HepG2 (cell line): ENCODE results near the gene BRK1. TPM values are rescaled to one million over a fixed set of nuclear protein-coding genes. Genes with fewer than 3 reads are reported as not detected.

Experiments
- KDM3A ChIP-seq: IDR thresholded peaks from 2 replicates; pipeline ENCODE4 v1.6.1; 2018; ENCODE audit warnings: low read depth, missing compliant biosample characterization
- SNAPC5 ChIP-seq: sonication (generic); formaldehyde crosslinking; IDR thresholded peaks from 2 replicates; pipeline ENCODE4 v1.8.1; 2023; ENCODE audit warnings: mild to moderate bottlenecking, missing genetic modification reagents, borderline replicate concordance
- TBX2 ChIP-seq: sonication (generic); formaldehyde crosslinking; IDR thresholded peaks from 2 replicates; pipeline ENCODE4 v1.5.0; 2020; ENCODE audit warnings: missing genetic modification reagents, mild to moderate bottlenecking, borderline replicate concordance
- ZMYM4 ChIP-seq: sonication (generic); formaldehyde crosslinking; IDR thresholded peaks from 2 replicates; pipeline ENCODE4 v1.8.1; 2023; ENCODE audit warnings: mild to moderate bottlenecking, missing genetic modification reagents
- ZNF256 ChIP-seq: sonication (generic); formaldehyde crosslinking; conservative IDR thresholded peaks from 2 replicates; pipeline ENCODE4 v1.4.0; 2020; ENCODE audit warnings: missing genetic modification reagents
- ZNF329 ChIP-seq: sonication (generic); formaldehyde crosslinking; IDR thresholded peaks from 2 replicates; pipeline ENCODE4 v1.9.0; 2021; ENCODE audit warnings: low read depth, mild to moderate bottlenecking, missing genetic modification reagents
- ZNF343 ChIP-seq: sonication (generic); formaldehyde crosslinking; IDR thresholded peaks from 2 replicates; pipeline ENCODE4 v1.4.0; 2020; ENCODE audit warnings: mild to moderate bottlenecking, missing genetic modification reagents
- ZNF431 ChIP-seq: sonication (generic); formaldehyde crosslinking; IDR thresholded peaks from 2 replicates; pipeline ENCODE4 v1.9.0; 2022; ENCODE audit warnings: missing genetic modification reagents, low read depth, mild to moderate bottlenecking, borderline replicate concordance
- ZNF556 ChIP-seq: sonication (generic); formaldehyde crosslinking; IDR thresholded peaks from 2 replicates; pipeline ENCODE4 v1.4.0; 2020; ENCODE audit warnings: mild to moderate bottlenecking, missing genetic modification reagents, borderline replicate concordance
- ZNF639 ChIP-seq: conservative IDR thresholded peaks from 2 replicates; pipeline ENCODE4 v1.6.1; 2018; ENCODE audit warnings: missing genetic modification reagents
- ZNF768 ChIP-seq: sonication (generic); formaldehyde crosslinking; IDR thresholded peaks from 2 replicates; pipeline ENCODE4 v1.4.0; 2020; ENCODE audit warnings: missing genetic modification reagents
- ZNF784 ChIP-seq: sonication (generic); formaldehyde crosslinking; IDR thresholded peaks from 2 replicates; pipeline ENCODE4 v1.5.1; 2020; ENCODE audit warnings: missing genetic modification reagents, mild to moderate bottlenecking, borderline replicate concordance
- ZSCAN31 ChIP-seq: sonication (generic); formaldehyde crosslinking; IDR thresholded peaks from 2 replicates; pipeline ENCODE4 v1.5.0; 2020; ENCODE audit warnings: low read depth, mild to moderate bottlenecking, missing genetic modification reagents
- ZSCAN5A ChIP-seq: sonication (generic); formaldehyde crosslinking; IDR thresholded peaks from 2 replicates; pipeline ENCODE4 v1.8.0; 2022; ENCODE audit warnings: mild to moderate bottlenecking, missing genetic modification reagents, borderline replicate concordance
- ZSCAN9 ChIP-seq: IDR thresholded peaks from 2 replicates; pipeline ENCODE4 v1.6.1; 2016; ENCODE audit warnings: borderline replicate concordance
- polyA plus RNA-seq, 8 experiments: library from polyadenylated mRNA; depleted of rRNA in 3 of 8; stranded (reverse) in 7 of 8; unstranded in 1 of 8; fragments of >200 nt; fragmentation: Illumina TruSeq in 4 of 8; extraction: Trizol in 4 of 8; gene quantifications; 2 replicates each; pipeline versions ENCODE4 v1.2.1 to v1.2.3, GENCODE V29; 2011 to 2016; ENCODE audit warnings: low read depth in 4 of 8, missing spikeins in 1 of 8, mixed read lengths in 1 of 8; ENCODE audit not compliant: insufficient read depth in 1 of 8
- total RNA-seq, 5 experiments: library from RNA; depleted of rRNA; stranded (reverse); fragments of >200 nt; fragmentation: Illumina TruSeq; extraction: Trizol; gene quantifications; 2 replicates each; pipeline ENCODE4 v1.2.3, GENCODE V29; 2016; ENCODE audit warnings: low read depth in 1 of 5
- TF ChIP-seq, protein P1 (sequence below): sonication (generic); formaldehyde crosslinking; IDR thresholded peaks from 2 replicates; pipeline ENCODE4 v1.4.0; 2020; ENCODE audit warnings: missing genetic modification reagents
- TF ChIP-seq, protein P2 (sequence below): sonication (generic); formaldehyde crosslinking; IDR thresholded peaks from 2 replicates; pipeline ENCODE4 v1.5.0; 2020; ENCODE audit warnings: missing genetic modification reagents

The BRK1 gene
- total and polyA plus RNA-seq, 2 of the 13 experiments (the other 11 are each of a cell fraction or from before 2014, with no cell fraction given): 118 to 155 TPM

DNA sequence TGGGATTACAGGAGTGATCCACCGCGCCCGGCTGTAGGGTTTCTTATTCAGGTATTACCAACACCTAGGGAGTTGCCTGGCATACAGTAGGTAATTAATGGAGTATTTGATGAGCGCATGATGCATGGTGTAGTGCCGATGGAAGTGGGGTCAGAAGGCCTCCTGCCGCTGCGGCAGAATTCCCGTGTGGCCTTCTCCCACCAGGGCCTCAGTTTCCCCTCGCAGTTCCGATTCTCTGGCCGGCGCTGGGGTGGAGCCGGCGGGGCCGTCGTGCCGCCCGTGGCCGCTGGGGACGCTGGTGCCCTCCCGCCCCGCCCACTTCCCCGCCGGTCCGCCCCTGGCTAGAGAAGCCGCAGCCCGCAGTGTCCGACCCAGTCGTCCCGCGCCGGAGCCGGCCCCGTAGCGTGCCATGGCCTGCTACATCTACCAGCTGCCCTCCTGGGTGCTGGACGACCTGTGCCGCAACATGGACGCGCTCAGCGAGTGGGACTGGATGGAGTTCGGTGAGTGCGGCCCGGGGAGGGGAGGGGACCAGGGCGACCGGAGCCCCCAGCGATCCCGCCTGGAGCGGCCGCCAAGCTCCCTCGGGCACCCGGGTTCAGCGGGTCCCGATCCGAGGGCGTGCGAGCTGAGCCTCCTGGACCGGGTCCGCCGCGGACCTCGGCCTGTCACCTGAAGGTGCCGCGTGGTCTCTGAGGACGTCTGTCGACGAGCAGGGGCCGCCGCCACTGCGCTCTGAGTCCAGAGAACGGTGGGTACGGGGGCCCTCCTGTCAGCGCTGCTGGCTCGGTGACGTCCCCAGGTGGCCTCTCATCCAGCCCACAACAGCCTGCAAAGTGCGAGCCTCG lies 49.3 kb downstream of the BRK1 start, which contains the start of gene IRAK2 (continued):
- 0 out of 2 replicates have a peak, but pooled peaks have one; percentile 42 for TF ChIP-seq ZSCAN5A (CRISPR knock-in tag)
- peak; percentile 64; the same call in 1 of the 2 replicates for TF ChIP-seq ZSCAN31 (CRISPR knock-in tag)
- TF ChIP-seq ZNF329 (CRISPR knock-in tag): no peak
- no peak for TF ChIP-seq ZNF256 (CRISPR knock-in tag)
- peak; percentile 70; the same call in 1 of the 2 replicates for TF ChIP-seq ZNF556 (CRISPR knock-in tag)
- TF ChIP-seq, protein P1, sequence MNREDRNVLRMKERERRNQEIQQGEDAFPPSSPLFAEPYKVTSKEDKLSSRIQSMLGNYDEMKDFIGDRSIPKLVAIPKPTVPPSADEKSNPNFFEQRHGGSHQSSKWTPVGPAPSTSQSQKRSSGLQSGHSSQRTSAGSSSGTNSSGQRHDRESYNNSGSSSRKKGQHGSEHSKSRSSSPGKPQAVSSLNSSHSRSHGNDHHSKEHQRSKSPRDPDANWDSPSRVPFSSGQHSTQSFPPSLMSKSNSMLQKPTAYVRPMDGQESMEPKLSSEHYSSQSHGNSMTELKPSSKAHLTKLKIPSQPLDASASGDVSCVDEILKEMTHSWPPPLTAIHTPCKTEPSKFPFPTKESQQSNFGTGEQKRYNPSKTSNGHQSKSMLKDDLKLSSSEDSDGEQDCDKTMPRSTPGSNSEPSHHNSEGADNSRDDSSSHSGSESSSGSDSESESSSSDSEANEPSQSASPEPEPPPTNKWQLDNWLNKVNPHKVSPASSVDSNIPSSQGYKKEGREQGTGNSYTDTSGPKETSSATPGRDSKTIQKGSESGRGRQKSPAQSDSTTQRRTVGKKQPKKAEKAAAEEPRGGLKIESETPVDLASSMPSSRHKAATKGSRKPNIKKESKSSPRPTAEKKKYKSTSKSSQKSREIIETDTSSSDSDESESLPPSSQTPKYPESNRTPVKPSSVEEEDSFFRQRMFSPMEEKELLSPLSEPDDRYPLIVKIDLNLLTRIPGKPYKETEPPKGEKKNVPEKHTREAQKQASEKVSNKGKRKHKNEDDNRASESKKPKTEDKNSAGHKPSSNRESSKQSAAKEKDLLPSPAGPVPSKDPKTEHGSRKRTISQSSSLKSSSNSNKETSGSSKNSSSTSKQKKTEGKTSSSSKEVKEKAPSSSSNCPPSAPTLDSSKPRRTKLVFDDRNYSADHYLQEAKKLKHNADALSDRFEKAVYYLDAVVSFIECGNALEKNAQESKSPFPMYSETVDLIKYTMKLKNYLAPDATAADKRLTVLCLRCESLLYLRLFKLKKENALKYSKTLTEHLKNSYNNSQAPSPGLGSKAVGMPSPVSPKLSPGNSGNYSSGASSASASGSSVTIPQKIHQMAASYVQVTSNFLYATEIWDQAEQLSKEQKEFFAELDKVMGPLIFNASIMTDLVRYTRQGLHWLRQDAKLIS: no peak
- TF ChIP-seq ZNF639 (CRISPR knock-in tag): no peak
- peak; percentile 43; the same call in 1 of the 2 replicates for TF ChIP-seq ZNF768 (CRISPR knock-in tag)
- TF ChIP-seq TBX2: peak; percentile 54; the same call in 1 of the 2 replicates
- TF ChIP-seq, protein P2, sequence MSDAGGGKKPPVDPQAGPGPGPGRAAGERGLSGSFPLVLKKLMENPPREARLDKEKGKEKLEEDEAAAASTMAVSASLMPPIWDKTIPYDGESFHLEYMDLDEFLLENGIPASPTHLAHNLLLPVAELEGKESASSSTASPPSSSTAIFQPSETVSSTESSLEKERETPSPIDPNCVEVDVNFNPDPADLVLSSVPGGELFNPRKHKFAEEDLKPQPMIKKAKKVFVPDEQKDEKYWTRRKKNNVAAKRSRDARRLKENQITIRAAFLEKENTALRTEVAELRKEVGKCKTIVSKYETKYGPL (CRISPR knock-in tag): no peak
- TF ChIP-seq ZNF431 (CRISPR knock-in tag): no peak
- peak; percentile 78; the same call in 1 of the 2 replicates for TF ChIP-seq ZNF343 (CRISPR knock-in tag)
- TF ChIP-seq ZNF784: no peak
- TF ChIP-seq KDM3A (CRISPR knock-in tag): peak; percentile 75; the same call in 1 of the 2 replicates
- TF ChIP-seq ZSCAN9 (CRISPR knock-in tag): 0 out of 2 replicates have a peak, but pooled peaks have one; percentile 51
- TF ChIP-seq SNAPC5 (CRISPR knock-in tag): no peak
- TF ChIP-seq ZMYM4 (CRISPR knock-in tag): peak; percentile 46
